HG02885 (cell line): ENCODE measurements around the gene BOC.
A peak's percentile ranks its signal among the peaks of the same experiment; 100 is the strongest.
"Not testable (repeated sequence)": the region's sequence is repeated elsewhere in the genome, so short reads cannot be mapped to it uniquely, and the experiment has no call there.

Source experiments
- ATAC-seq: cut with Tn5 transposase; IDR thresholded peaks from one replicate; pipeline ENCODE4 v1.9.1; 2021; ENCODE audit warnings: mild to moderate bottlenecking; ENCODE audit not compliant: unreplicated experiment, poor library complexity

The BOC gene

GRCh38 chr3:113211330-113212149, at the start of gene BOC:
TSS of gene BOC (plus strand) at chr3:113211557. CDS start at chr3:113249803, 38,246 bp downstream.
- peak; percentile 32 for ATAC-seq

- no peak for ATAC-seq
These were observed 49.7 kb upstream of the BOC start for GRCh38 chr3:113161661-113162060.

- no peak for ATAC-seq
These were observed 48.2 kb upstream of the BOC start for GRCh38 chr3:113163152-113163551.

- no peak for ATAC-seq
These were observed 45.5 kb upstream of the BOC start for GRCh38 chr3:113165841-113166240.

- ATAC-seq = no peak
These were observed 45.0 kb upstream of the BOC start for GRCh38 chr3:113166357-113166718.

- no peak for ATAC-seq
These were observed 44.5 kb upstream of the BOC start for GRCh38 chr3:113166719-113167492.

GRCh38 chr3:113167825-113168801, 43.2 kb upstream of the BOC start:
- no peak for ATAC-seq

DNA sequence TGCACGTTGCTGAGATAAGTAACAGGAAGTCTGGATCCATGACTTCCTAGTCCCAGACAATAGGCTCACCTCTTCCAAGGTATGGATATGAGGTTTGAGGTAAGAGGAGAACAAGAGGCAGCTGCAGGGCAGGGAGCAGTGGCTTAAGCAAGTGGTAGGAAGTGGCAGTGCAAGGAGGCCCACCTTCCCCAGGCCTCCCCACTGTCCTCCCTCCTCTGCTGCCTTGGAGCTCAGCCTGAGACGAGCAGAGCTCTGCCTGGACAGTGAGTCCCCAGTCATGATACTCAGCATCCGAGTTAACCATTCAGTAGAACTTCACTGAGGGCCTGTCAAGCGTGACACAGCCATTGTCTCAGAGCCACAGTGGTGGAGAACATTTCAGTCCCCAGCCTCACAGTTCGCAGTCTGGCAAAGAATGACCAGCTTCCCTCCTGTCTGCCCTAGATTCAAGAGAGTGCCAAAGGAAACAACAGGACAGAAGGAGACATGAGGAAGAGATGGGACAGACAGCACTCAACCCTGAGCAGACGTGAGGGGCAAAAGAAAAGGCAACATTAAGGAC, 41.4 kb upstream of the BOC start:
- ATAC-seq = no peak

DNA sequence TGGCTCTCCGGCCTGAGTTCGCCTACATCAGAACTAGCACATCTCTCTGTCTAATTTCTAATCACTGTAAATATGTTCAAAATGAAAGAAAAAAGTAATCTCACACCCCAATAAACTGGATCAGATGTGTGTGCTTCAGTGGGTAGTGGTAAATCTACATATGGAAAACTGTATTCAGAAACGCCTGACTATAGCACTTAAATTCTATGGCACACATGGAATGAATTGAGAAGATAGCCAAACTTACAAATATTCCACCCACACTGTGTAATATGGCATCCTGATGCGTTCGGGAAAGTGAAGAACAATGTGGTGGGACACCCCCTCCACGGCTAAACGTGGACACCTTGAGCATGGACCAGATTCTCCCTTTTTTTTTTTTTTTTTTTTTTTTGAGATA, 40.6 kb upstream of the BOC start:
- no peak for ATAC-seq

- not testable (repeated sequence) for ATAC-seq
These were observed 39.6 kb upstream of the BOC start for GRCh38 chr3:113171675-113172300.

DNA sequence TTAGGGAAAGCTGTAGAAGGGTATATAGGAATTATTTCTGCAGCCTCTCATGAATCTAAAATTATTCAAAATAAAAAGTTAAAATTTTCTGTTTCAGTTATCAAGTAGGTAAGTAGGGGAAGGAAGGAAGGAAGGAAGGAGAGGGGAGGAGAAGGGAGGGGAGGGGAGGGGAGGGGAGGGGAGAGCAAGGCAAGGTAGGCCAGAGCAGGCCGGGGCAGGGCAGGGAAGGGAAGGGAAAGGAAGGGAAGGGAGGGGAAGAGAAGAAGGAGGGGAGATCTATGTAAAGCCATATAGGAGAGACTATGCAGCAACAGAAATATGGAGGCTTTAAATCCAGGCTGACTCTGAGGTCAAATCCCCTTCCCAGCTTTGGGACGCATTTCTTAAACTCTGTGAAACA, 38.3 kb upstream of the BOC start:
- no peak for ATAC-seq

GRCh38 chr3:113174304-113174703, 37.1 kb upstream of the BOC start:
- ATAC-seq = no peak

GRCh38 chr3:113174801-113175485, 36.4 kb upstream of the BOC start:
- ATAC-seq = no peak

DNA sequence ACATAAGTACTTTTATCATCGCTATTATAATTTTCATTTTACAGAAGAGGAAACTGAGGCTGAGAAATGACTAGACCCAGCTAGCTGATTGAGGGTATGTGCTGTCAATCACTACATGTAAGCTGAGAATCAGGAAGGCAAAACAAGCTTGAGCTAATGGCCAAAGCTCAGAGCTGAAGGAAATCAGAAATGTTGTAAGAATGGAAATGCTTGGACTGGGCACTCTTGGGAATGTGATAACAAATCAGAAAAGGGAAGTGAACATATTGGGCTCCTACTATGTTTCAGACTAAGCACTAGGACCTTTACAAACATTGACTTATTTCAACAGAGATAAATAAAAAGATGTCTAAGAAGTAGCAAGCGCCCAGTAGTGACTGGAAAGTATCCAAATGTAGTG, 33.8 kb upstream of the BOC start:
- no peak for ATAC-seq

GRCh38 chr3:113179235-113179824, 32.0 kb upstream of the BOC start:
- ATAC-seq = no peak

- ATAC-seq = no peak
These were observed 27.4 kb upstream of the BOC start for GRCh38 chr3:113183748-113184661.

DNA sequence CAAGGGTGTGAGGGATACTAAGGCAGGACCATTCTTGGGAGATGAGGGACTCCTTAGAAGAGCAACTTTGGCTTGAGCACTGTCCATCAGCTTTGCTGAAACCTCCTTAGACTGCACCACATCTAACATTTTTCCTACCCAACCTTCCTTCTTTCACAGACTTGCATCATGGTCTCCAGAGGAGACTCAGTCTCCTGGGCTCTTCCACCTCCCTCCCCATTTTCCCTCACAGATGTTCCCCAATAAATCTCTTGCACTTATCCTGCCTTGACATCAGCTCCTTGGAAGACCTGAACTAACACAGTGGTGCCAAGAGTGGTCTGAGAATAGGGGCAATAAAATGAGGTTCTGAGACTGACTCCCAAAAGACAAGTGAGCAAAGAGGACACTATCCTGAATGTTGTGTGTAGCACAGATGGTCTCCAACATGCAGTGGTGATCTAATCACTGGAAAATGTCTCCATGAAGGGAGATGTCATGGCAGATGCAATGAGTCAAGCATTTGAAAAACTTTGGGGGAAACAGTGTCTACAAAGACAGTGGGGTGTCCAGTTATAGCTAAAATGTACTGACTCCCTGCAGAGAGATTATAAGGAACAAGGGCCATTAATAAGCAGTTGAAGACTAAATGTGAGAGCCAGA, 26.0 kb upstream of the BOC start:
- ATAC-seq = no peak
